GM19035 (cell line): Measurements from ENCODE around the gene BIRC6.

Source experiments
- ATAC-seq: cut with Tn5 transposase; IDR thresholded peaks from one replicate; pipeline ENCODE4 v1.9.1; 2021; ENCODE audit not compliant: unreplicated experiment

Gene BIRC6

DNA sequence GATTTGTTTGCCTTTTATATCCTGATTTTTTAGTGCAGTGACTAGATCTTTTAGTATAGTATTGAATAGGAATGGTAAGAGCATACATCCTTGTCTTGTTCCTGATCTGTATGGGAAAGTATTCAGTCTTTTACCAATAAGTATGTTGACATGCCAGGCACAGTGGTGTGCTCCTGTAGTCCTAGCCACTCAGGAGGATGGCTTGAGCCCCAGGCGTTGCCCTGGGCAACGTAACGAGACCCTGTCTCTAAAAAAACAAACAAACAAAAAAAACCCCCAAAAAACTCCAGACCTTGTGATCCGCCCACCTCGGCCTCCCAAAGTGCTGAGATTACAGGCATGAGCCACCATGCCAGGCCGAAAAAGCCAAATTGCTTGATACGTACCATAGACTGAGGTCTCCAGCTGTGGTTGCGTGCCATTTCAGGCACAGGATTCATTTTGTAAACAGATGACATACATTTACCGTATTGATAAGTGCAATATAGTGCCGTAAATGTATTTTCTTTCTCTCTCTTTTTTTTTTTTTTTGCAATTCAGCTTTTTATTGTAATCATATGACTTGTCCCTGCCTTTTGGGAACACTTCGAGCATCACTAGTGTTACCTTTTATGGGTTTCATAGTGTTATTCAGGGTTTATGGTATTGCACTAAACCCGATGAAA is 18.5 kb downstream of the BIRC6 start:
- no peak for ATAC-seq

DNA sequence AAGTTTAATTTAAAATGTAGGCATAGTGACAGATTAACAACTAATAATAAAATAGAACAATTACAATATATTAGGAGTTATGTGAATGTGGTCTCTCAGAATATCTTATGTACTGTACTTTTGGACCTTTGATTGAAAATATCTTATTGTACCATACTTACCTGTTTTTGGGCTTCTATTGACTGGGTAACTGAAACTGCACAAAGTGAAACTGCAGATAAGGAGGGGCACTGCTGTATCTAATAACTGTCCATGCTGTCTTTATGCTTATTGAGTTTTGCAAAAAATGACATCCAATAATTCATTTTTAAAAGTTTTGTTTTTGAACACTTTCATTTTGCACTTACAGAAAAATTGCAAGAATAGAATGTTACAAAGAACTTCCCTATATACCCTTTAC is 19.9 kb downstream of the BIRC6 start:
- no peak for ATAC-seq

DNA sequence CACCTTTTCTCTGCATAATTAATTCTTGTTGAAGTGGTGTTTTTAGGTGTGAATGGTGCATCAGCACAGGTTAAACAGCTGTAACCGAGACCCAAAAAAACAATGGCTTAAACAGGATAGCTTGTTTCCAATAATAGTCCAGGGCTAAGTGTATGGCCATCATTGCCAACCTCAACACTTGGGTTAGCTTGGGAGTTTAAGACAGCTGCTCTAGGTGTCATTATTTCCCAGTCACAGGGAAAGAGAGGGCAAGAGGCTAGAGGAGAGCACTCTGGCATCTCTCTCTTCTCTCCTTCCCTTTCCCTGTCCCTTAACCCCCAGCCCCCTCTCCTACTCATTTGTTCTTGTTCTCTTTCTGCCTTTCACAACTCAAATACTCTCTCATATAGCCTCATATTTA is 21.1 kb downstream of the BIRC6 start:
- no peak for ATAC-seq

DNA sequence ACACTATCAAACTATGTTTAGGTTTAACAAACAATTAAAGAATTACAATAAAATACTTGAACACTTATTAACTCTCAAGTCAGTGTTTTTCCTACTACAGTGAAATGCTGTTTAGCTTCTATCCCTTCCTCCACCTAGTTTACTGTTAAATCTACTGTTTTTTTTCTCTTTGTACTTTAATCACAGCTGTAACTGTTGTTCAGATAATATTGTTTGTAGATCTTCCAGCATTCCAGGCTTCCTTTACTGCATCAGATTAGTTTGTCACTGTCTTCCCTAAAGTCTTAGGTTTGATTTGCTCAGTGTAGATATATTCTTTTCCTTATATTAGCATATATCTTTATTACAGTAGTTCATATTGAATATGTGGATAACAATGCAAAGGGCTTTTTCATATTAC is 22.5 kb downstream of the BIRC6 start:
- no peak for ATAC-seq

DNA sequence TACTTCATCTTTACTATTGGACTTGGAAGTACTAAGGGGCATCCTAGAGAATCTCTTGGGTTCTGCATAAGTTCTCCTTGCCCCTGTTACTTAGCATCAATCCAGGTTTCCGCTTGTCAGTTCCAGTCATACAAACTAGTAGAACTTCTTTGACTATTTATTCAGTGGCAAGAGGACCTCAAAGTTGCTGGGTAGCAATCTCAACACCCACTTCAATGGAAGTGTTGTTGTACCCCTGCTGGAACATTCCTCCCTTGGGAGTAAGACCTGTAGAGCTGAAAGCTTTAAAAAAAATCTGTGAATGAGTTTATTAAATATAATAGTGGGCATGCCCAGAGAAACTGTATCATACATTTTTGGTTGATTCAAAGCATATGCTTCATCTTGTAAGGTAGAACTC is 27.0 kb downstream of the BIRC6 start:
- no peak for ATAC-seq

DNA sequence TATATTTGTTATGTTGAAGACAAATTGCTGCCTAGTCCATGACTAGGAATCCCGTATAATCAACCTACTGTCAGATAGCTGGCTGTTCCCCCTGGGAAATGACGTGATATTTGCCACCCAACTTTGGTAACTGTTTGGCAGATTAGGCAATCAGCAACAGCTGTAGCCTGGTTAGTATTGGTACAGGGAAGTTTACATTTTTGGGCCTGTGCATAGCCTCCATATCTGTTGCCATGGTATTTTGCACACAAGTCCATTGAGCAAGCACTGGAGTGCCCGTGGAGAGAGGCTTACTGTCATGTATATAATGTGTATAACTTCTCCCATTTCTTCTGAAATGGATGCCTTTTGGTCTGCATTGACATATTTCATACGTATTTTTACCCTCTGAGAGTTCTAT is 27.7 kb downstream of the BIRC6 start:
- ATAC-seq = no peak

DNA sequence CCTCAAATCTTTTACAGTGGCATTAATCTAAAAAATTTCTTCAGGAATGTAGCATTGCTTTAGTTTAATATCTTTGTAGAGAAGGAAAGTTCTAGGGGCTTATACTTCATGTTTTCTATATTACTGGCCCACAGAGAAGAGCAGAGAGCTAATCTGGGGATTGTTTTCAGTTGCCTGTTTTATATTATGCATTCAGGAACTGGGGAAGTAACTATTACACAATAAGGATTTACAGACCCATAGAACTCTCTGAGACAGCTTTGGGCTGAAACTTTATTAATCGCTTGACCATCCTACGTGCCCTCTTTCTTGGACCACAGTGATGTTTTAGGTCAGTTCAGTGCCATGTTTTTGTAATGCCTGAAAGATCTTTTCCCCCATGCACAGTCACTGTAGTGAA is 29.9 kb downstream of the BIRC6 start:
- no peak for ATAC-seq

DNA sequence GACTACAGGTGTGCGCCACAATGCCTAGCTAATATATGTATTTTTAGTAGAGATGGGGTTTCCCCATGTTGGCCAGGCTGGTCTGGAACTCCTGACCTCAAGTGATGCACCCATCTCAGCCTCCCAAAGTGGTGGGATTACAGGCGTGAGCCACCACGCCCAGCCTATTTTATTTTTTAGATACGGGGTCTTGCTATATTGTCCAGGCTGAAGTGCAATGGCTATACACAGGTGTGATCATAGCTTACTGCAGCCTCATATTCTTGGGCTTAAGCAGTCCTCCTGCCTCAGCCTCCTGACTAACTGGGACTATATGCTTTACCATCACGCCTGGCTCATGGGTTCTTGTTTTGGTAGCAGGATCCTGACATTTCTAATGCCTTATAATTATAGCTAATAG is 42.4 kb downstream of the BIRC6 start:
- ATAC-seq = no peak

DNA sequence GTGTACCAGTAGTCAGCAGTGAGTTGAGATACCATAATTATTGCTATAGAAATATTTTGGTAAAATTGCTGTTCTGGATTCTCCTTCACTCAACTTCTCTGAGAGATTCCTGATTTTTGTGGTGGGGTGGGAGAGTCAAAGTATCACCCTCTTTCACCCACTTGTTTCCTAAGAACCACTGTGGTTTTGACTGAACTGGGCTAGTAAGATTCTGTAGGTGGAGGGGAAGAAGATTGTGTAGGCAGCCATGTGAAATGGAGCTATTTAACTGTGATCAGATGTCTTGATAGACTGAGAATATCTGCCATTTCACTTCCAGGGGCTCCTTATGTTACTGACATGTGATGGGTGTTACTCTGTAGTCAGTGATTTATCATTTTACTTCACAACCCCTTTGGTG is 45.3 kb downstream of the BIRC6 start:
- ATAC-seq = no peak

DNA sequence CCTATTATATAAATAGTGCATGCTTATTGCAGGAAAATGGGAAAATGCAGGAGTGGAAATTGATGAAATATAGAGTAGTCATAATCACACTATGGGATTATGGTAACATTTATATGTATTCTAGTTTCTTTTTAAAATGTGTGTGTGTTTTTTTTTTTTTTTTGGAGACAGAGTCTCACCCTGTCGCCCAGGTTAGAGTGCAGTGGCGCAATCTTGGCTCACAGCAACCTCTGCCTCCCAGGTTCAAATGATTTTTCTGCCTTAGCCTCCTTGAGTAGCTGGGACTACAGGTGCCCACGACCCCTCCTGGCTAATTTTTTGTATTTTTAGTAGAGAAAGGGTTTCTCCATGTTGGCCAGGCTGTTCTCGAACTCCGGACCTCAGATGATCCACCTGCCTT is 47.0 kb downstream of the BIRC6 start:
- no peak for ATAC-seq

DNA sequence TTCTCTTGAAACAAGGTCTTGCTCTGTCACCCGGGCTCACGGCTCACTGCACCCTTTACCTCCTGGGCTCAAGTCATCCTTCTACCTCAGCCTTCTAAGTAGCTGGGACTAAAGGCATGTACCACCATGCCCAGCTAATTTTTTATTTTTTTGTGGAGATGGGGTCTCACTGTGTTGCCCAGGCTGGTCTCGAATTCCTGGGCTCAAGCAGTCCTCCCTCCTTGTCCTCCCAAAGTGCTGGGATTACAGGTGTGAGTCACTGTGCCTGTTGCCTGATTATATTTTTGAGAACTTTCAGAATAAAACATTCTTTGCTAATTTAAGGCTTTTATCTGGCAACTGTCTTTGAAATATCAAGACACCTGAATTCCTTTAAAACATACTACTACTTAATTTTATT is 47.9 kb downstream of the BIRC6 start:
- ATAC-seq = no peak

DNA sequence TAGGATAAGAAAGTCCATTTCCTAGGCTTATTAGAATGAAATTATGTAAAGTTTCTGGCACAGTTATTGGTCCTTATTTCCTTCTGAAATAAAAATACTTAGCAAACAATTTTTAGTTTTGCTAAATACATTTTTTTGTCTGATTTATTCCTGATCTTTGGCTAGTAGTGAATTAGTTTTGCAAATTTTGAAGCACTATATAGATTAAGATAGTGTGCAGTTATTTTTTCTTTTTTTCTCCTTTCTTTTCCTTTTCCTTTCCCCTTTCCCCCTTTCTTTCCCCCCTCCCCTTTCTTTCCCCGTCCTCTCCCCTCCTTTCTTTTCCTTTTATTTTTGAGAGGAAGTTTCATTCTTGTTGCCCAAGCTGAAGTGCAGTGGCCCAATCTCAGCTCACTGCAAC is 59.7 kb downstream of the BIRC6 start:
- ATAC-seq = no peak

DNA sequence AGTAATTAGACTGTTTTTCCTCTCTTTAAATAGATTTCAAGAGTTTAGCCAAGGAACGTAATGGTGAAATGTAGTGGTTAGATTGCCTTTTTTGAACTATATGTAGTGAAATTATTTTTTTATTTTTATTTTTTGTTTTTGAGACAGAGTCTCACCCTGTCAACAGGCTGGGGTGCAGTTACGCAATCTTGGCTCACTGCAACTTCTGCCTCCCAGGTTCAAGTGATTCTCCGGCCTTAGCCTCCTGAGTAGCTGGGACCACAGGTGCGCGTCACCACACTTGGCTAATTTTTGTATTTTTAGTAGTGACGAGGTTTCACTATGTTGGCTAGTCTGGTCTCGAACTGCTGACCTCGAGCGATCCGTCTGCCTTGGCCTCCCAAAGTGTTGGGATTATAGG is 60.8 kb downstream of the BIRC6 start:
- ATAC-seq = no peak

DNA sequence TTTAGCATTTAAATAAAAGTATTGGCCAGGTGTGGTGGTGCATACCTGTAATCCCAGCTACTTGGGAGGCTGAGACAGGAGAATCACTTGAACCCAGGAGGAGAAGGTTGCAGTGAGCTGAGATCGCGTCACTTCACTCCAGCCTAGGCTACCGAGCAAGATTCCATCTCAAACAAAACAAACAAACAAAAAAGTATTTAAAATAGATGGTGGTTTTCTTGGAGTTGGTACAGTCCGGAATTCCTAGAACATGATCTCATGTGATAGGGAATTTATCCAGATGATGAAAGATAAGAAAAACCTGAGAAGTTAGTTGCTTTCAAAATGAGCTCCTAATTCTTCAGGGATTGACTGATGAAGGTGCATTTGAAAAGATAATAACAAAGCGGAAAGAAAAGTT is 62.0 kb downstream of the BIRC6 start:
- no peak for ATAC-seq

DNA sequence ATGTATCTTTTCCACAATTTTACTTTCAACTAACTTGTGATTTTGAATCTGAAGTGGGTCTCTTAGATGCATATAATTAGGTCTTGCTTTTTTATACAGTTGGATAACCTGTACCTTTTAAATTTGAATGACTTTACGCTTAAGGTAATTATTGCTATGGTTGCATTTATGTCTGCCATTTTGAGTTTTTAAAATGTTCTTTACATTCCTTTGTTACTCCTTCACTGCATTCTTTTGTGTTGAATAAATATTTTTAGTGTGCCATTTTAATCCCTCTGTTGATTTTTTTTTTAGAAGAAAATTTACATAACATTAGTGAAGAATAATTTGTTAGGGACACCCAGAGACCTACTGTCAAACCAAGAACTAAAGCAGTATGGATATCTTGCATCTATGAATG is 65.3 kb downstream of the BIRC6 start:
- no peak for ATAC-seq

DNA sequence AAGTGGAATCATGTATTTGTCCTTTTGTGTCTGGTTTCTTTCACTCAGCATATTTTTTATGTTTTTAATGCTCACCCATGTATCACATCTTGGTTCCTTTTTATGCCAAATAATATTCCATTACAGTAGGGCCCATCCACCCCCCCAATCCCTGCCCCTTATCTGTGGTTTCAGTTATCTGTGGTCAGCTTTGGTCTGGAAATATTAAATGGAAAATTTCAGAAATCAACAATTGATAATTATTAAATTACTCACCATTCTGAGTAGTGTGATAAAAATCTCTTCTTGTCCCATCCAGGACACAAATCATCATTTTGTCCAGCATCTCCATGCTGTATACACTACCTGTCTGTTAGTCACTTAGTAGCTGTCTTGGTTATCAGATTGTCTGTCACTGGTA is 66.7 kb downstream of the BIRC6 start:
- no peak for ATAC-seq

DNA sequence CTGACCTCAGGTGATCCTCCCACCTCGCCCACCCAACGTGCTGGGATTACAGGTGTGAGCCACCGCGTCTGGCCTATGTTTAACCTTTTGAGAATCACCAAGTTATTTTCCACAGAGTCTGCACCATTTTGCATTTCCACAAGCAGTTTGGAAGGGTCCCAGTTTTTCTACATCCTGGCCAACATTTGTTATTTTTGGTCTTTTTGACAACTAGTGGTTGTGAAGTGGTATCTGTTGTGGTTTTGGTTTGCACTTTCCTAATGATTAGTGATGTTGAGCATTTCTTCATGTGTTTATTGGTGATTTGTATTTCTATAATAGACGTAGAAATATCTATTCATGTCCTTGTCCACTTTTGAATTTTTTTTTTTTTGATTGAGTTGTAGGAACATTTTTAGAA is 67.9 kb downstream of the BIRC6 start:
- ATAC-seq = no peak

DNA sequence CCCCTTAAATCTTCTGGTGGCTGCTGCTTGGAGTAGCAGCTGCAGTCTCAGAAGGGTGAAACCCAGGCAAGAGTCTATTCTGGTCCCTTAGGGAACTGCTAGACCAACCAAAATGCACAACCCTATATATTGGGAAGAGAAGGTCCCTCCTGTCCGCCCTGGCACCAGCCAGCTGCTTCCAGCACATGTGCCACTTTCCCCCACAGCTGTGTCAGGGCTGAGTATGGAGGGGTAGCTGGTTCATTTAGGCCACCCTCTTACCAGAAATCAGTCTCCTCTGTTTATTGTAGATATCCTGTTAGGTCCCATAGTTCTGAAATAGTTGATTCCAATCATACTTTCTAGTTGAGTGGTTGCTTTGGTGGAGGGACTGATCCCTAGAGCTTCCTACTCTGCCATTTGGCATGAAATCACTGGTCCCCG is 68.9 kb downstream of the BIRC6 start:
- no peak for ATAC-seq

DNA sequence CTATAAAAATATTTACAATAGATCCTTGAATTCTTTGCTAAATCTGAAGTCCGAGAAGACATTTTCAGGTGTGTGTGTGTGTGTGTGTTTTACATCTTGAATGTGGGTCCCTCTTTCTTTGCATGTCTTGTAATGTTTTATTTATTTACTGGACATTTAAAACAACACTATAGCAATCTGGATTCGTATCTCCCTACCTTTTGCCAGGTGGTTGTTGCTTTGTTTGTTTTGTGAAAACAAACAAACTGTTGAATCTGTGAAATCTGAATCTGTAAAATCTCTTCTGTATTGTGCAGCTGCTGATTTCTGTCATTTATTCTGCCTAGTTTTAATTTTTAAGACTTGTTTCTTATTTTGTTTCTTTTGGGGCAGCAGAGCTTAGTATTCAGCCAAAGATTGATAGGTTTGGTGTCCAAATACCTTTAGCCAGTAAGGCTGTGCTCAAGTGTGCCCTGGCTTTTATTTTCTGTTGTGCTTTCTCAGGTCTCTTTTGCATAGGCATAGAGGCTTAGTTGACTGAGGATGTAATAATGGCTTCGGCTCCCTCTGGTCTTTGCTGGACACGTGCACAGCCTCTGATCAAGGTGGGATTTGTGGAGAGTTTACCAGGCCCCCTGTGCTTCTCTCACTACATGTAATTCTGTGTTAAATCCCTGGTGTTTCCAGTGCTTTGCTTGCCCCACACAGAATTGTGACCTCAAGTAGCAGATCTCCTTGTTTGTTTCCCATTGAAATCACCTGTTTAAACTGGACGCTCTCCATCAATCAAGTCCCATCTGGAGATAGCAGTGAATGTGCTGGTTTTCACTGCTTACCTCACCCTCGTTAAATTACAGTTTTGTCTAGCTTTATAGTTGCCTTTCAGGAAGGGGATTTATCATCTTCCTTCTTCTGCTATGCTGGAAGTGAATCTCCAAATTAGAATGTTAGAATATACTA is 71.1 kb downstream of the BIRC6 start:
- ATAC-seq = no peak

DNA sequence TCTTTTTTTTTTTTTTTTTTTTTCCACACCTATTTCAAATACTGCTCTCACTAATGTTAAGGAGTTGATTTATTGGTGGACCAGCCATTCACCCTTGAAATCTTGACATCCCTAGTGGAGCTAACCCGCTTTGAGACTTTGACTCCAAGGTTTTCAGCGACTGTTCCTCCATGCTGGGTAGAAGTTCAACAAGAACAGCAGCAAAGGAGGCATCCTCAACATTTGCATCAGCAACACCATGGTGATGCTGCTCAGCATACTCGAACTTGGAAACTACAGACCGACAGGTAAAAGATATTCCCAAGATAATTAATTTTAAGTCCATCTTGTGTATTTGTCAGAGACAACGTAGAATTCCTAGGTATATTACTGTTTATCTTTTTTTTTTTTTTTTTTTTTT is 74.0 kb downstream of the BIRC6 start:
- ATAC-seq = no peak

DNA sequence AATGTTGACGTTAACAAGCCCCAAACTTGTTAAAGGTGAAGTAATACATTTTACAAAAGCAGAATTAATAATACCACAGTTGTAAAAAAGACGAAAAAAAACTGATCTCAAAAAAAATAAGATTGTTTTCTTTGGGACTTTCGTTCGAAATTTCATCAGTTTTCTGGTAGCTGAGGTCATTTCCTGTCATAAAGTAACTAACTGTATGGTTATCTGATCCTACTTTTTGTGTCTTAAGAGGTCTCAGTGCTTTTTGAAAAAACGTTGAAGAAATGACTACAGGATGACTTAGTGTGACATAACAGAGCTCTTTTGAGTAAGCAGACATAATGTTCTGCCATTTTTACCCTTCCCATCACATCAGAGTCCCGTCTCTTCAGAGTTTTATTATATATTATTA is 79.3 kb downstream of the BIRC6 start:
- ATAC-seq = no peak

DNA sequence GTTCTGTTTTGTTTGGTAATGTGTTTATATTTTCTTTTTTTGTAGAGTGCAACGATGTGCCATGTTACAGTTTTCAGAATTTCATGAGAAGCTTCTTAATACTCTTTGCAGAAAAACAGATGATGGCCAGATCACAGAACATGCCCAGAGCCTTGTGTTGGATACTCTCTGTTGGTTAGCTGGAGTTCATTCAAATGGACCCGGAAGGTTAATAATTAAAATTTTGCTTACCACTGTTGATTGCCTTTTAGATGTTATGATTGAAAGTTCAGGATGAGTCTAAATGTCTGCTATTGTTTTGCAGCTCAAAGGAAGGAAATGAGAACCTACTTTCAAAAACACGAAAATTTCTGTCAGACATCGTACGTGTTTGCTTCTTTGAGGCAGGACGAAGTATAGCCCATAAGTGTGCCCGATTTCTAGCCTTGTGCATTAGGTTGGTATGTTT is 85.2 kb downstream of the BIRC6 start:
- no peak for ATAC-seq
